H1 (cell line): ENCODE data around the gene ZP2. TPM values are rescaled to one million over a fixed set of nuclear protein-coding genes. Genes with fewer than 3 reads are reported as not detected.

Experiments
- CBX5 ChIP-seq: fragments of 300-800, 300-1000 bp; sonication (generic); IDR thresholded peaks from 2 replicates; pipeline ENCODE4 v1.7.1; 2016; ENCODE audit warnings: antibody characterized with exemption, low read length, low read depth
- CBX8 ChIP-seq: fragments of 300-800, 300-1000 bp; sonication (generic); IDR thresholded peaks from 2 replicates; pipeline ENCODE4 v1.7.1; 2016; ENCODE audit warnings: low read depth, low read length, borderline replicate concordance
- CEBPB ChIP-seq: IDR thresholded peaks from 2 replicates; pipeline ENCODE4 v1.6.1; 2012; ENCODE audit warnings: low read depth, low read length
- CHD1 ChIP-seq: IDR thresholded peaks from 2 replicates; pipeline ENCODE4 v1.6.1; 2012; ENCODE audit warnings: low read depth, low read length, improper control_type of control experiment
- CHD7 ChIP-seq: fragments of 300-600 bp; sonication (generic); IDR thresholded peaks from 2 replicates; pipeline ENCODE4 v1.7.1; 2012; ENCODE audit warnings: low read length, moderate library complexity, mild to moderate bottlenecking, inconsistent platforms; ENCODE audit not compliant: insufficient replicate concordance
- EZH2 ChIP-seq: fragments of 200-600 bp; sonication (generic); IDR thresholded peaks from 2 replicates; pipeline ENCODE4 v1.7.1; 2012; ENCODE audit warnings: low read depth, mild to moderate bottlenecking, moderate library complexity, low read length, inconsistent platforms; ENCODE audit not compliant: severe bottlenecking
- MAX ChIP-seq: IDR thresholded peaks from 2 replicates; pipeline ENCODE4 v1.6.1; 2012; ENCODE audit warnings: inconsistent platforms
- POLR2AphosphoS5 ChIP-seq: IDR thresholded peaks from 2 replicates; pipeline ENCODE4 v1.6.1; 2011; ENCODE audit warnings: low read depth, low read length
- SP1 ChIP-seq: IDR thresholded peaks from 2 replicates; pipeline ENCODE4 v1.6.1; 2011; ENCODE audit warnings: low read depth, low read length
- YY1 ChIP-seq: IDR thresholded peaks from 2 replicates; pipeline ENCODE4 v1.6.1; 2011; ENCODE audit warnings: low read depth, mild to moderate bottlenecking, low read length
- polyA plus RNA-seq, 7 experiments: library from polyadenylated mRNA; depleted of rRNA in 3 of 7; stranded (reverse) in 5 of 7; unstranded in 2 of 7; fragments of >200 nt in 5 of 7; fragments of 200-250 nt in 2 of 7; gene quantifications; 1 replicate in 5 of 7; 2 replicates in 1 of 7; 4 replicates in 1 of 7; pipeline versions ENCODE4 v1.2.1 to v1.2.3, GENCODE V29; 2011 to 2013; ENCODE audit warnings: missing spikeins in 2 of 7, mixed read lengths in 2 of 7
- total RNA-seq: library from RNA; stranded (reverse); fragmentation: NEBNext Ultra II Directional; extraction: Animal tissue kit (Norgen Biotek cat#: 25700); gene quantifications from 2 replicates; pipeline ENCODE4 v1.2.1, GENCODE V29; 2021

The ZP2 gene
- total and polyA plus RNA-seq, 2 of the 8 experiments (the other 6 are each of a cell fraction or from before 2014, with no cell fraction given), result not detected

- TF ChIP-seq CHD1 (no peak), EZH2 (no peak), MAX (no peak), SP1 (no peak), CBX5 (no peak), POLR2AphosphoS5 (no peak), CEBPB (no peak), YY1 (no peak), CBX8 (no peak), CHD7 (no peak)
- TF ChIP-seq, all 59 proteins: peak for 0
Observed at GRCh38 chr16:21208446-21209230, 2.7 kb downstream of the ZP2 start (continued).
